ENCODE results near the gene MALT1.
"Not testable (repeated sequence)": the region's sequence is repeated elsewhere in the genome, so short reads cannot be mapped to it uniquely, and the experiment has no call there.

Gene MALT1

GRCh38 chr18:58732471-58732870 is 61.2 kb downstream of the MALT1 start:
- no peak for DNase-seq (ENCODE audit: low spot score)

- DNase-seq (ENCODE audit: low spot score): no peak
Observed at GRCh38 chr18:58733866-58734265, 62.6 kb downstream of the MALT1 start.

DNA sequence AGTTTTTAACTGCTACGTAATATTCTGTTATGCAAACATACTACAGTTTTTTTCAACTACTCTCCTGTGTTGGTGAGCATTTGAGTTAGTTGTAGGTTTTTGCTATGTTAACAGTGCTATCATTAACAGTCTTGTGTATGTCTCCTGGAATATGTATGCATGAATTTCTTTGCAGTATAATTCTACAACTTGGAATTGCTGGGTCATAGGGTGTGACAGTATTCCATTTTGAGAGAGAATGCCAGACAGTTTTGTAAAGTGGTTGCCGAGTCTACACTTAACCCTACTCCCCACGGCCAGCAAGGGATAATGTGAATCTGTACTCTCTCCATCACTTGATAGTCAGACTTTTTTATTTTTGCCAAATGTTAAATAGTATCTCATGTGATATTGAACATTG is 67.1 kb downstream of the MALT1 start:
- DNase-seq (ENCODE audit: low spot score): no peak

DNA sequence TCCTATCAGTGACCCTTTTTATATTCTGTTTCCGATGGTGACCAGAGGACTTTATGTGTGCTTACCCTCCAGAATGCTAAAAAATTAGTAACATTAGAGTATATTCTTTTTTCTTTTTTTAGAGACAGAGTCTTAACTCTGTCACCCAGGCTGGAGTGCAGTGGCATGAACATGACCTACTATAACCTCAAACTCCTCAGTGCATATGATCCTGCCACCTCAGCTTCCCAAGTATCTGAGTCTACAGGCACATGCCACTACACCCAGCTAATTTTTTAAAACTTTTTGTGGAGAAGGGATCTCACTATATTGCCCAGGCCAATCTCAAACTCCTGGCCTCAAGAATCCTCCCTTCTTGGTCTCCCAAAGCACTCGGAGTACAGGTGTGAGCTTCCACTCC is 74.6 kb downstream of the MALT1 start:
- DNase-seq (ENCODE audit: low spot score): no peak

- DNase-seq (ENCODE audit: low spot score): no peak
Observed at GRCh38 chr18:58748899-58749595, 77.8 kb downstream of the MALT1 start.

GRCh38 chr18:58753976-58754375 is 82.7 kb downstream of the MALT1 start:
- DNase-seq (ENCODE audit: low spot score): no peak

GRCh38 chr18:58754544-58755068 is 83.3 kb downstream of the MALT1 start:
- DNase-seq (ENCODE audit: low spot score): peak; percentile 80

- no peak for DNase-seq (ENCODE audit: low spot score)
Observed at GRCh38 chr18:58755304-58756010, 84.2 kb downstream of the MALT1 start.

DNA sequence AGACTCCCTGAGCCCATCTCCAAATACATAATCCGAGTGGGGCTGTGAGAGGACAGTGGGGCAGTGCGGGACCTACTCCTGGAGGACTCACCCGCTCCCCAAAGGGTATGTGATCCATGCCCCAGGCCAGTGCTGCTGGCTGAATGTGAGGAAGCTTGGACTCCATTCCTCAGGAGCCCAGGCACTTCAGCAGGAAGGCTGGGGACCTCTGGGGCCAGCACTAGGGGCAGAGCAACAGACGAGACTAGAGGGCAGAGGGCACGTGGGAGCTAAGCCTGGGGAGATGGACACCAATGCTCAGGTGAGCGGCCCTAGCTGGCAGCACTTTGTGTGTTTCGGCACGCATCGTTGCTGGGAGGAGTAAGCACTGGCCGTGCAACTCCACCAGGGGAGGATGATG is 84.9 kb downstream of the MALT1 start:
- no peak for DNase-seq (ENCODE audit: low spot score)

GRCh38 chr18:58756596-58757240 is 85.5 kb downstream of the MALT1 start:
- DNase-seq (ENCODE audit: low spot score): no peak

DNA sequence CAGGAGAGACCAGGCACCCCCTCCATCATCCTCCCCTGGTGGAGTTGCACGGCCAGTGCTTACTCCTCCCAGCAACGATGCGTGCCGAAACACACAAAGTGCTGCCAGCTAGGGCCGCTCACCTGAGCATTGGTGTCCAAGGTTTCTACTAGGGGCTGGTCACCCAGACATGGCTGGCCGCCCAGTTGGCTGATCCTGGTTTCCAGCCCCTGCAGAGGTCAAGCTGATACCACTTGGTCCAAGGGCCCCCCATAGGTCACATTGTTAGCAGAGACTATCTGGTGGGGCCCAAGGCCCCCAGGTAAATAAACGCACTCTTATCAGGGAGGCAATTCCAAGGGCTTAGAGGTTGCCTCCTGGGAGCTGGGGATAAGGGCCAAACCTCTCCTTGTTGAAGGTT is 86.1 kb downstream of the MALT1 start:
- DNase-seq (ENCODE audit: low spot score): not testable (repeated sequence)

DNA sequence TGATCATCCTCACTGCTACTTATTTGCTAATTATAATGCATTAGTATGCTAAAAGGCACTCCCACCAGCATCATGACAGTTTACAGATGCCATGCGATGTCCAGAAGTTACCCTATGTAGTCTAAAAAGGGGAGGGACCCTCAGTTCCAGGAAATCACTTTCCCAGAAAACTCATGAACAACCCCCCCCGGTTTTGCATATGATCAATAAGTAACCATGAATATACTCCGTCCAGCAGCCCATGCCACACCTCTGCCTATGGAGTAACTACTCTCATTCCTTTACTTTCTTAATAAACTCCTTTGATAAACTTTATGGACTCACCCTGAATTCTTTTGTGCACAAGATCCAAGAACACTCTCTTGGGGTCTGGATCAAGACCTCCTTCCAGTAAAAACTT is 86.8 kb downstream of the MALT1 start:
- DNase-seq (ENCODE audit: low spot score): no peak

- no peak for DNase-seq (ENCODE audit: low spot score)
Observed at GRCh38 chr18:58758606-58759005, 87.3 kb downstream of the MALT1 start.

- DNase-seq (ENCODE audit: low spot score): peak; percentile 44
Observed at GRCh38 chr18:58761241-58761969, 90.1 kb downstream of the MALT1 start.

- DNase-seq (ENCODE audit: low spot score): no peak
Observed at GRCh38 chr18:58761970-58762780, 90.9 kb downstream of the MALT1 start.

DNA sequence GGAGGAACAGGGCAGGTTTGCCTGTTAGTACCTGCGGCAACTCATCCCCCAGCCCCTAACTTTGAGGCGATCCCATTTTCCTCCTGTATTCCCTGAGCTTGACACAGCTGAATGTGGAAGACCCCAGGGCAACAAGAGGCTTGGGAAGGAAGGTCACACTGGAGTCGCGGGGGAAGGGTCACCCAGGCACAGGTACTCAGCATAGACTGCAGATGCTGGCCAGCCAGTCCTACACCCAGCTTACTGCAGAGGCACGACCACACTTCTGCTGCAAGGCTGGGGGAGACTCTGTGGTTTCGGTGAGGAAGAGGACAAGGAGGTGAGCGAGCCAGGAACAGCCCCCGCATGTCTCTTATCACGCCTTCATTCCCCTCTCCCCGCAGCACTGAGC is 91.5 kb downstream of the MALT1 start:
- DNase-seq (ENCODE audit: low spot score): no peak

DNA sequence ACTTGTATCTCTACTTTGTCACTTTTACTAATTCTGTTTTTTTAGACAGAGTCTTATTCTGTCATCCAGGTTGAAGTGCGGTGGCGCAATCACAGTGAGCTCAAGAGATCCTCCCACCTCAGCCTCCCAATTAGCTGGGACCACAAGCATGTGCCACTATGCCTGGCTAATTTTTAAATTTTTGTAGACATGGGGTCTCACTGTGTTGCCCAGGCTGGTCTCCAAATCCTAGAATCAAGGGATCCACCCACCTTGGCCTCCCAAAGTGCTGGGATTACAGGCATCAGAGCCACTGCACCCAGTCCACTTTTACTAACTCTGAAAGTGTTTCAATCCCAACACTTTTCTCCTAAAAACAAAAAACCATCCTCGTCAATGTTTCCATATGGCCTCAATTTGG is 94.9 kb downstream of the MALT1 start:
- DNase-seq (ENCODE audit: low spot score): no peak

GRCh38 chr18:58766946-58767345 is 95.7 kb downstream of the MALT1 start:
- no peak for DNase-seq (ENCODE audit: low spot score)

DNA sequence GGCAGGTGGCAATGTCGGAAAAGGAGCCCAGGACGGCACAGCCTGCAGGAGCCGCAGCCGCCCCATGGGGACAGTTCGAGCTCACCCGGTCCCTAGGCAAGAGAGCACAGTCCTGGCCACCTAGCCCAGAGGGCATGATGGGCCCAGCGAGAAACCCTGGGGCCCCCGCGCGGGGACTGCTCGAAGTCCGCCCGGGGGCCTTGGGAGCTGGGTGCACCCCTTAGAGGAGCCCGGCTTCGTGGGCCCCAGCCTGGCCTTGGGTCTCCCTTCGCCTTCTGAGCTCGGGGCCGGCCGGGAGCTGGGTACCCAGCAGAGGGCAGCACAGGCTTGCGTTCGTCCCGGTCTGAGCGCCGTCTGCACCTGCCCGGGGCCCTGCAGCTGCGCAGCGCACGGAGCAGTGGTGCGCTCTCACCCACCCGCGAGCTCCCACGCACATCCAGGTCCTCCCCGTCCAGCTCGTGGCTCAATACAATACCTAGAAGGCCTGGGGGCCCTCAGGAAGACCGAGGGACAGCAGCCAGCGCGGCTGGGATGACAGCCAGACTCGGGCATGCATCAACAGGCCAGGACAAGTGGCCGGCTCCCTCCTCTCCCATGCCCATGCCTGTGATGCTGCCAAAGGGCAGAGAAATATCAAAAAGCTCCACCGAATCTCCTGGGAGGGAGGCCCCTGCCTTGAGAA is 97.2 kb downstream of the MALT1 start:
- peak; percentile 40 for DNase-seq (ENCODE audit: low spot score)

- no peak for DNase-seq (ENCODE audit: low spot score)
Observed at GRCh38 chr18:58769321-58769720, 98.1 kb downstream of the MALT1 start.

- no peak for DNase-seq (ENCODE audit: low spot score)
Observed at GRCh38 chr18:58770601-58771000, 99.3 kb downstream of the MALT1 start.

Measured in pons (tissue), 1 donor.